CD4-positive, alpha-beta T cell treated with Interleukin-17A for 4 hours (primary cell): ENCODE results near the gene HIGD1C.
A peak's percentile ranks its signal among the peaks of the same experiment; 100 is the strongest.
"Not testable (repeated sequence)": the region's sequence is repeated elsewhere in the genome, so short reads cannot be mapped to it uniquely, and the experiment has no call there.

Source experiments
- DNase-seq: peaks from one replicate; pipeline ENCODE4 v3.0.0-alpha.2; 2020; ENCODE audit warnings: mixed read lengths

HIGD1C gene

GRCh38 chr12:50952510-50952909, at the start of gene HIGD1C:
HIGD1C (plus strand) TSS chr12:50952544; CDS start chr12:50953999, 1,455 bp downstream.
- DNase-seq: no peak

- not testable (repeated sequence) for DNase-seq
Measured at GRCh38 chr12:50908479-50908878, 43.9 kb upstream of the HIGD1C start.

- not testable (repeated sequence) for DNase-seq
Measured at GRCh38 chr12:50912361-50912760, 40.0 kb upstream of the HIGD1C start.

GRCh38 chr12:50913224-50913623, 39.1 kb upstream of the HIGD1C start:
- no peak for DNase-seq

- DNase-seq: no peak
Measured at GRCh38 chr12:50914872-50915484, 37.4 kb upstream of the HIGD1C start.

- no peak for DNase-seq
Measured at GRCh38 chr12:50916292-50916691, 36.1 kb upstream of the HIGD1C start.

- no peak for DNase-seq
Measured at GRCh38 chr12:50918584-50919316, 33.6 kb upstream of the HIGD1C start.

- DNase-seq: no peak
Measured at GRCh38 chr12:50922820-50923219, 29.5 kb upstream of the HIGD1C start.

- no peak for DNase-seq
Measured at GRCh38 chr12:50923361-50924130, 28.8 kb upstream of the HIGD1C start.

GRCh38 chr12:50924131-50924438, 28.3 kb upstream of the HIGD1C start:
- no peak for DNase-seq

GRCh38 chr12:50924439-50925341, 27.7 kb upstream of the HIGD1C start:
- peak; percentile 23 for DNase-seq

- no peak for DNase-seq
Measured at GRCh38 chr12:50925342-50925651, 27.0 kb upstream of the HIGD1C start.

GRCh38 chr12:50925920-50926319, 26.4 kb upstream of the HIGD1C start:
- DNase-seq: no peak

GRCh38 chr12:50926415-50926814, 25.9 kb upstream of the HIGD1C start:
- no peak for DNase-seq

GRCh38 chr12:50926932-50927331, 25.4 kb upstream of the HIGD1C start:
- DNase-seq: not testable (repeated sequence)

GRCh38 chr12:50927356-50927755, 25.0 kb upstream of the HIGD1C start:
- no peak for DNase-seq

GRCh38 chr12:50927766-50928224, 24.5 kb upstream of the HIGD1C start:
- no peak for DNase-seq

GRCh38 chr12:50928392-50928791, 24.0 kb upstream of the HIGD1C start:
- no peak for DNase-seq

GRCh38 chr12:50929831-50930230, 22.5 kb upstream of the HIGD1C start:
- DNase-seq: no peak

GRCh38 chr12:50930477-50930876, 21.9 kb upstream of the HIGD1C start:
- DNase-seq: not testable (repeated sequence)

- no peak for DNase-seq
Measured at GRCh38 chr12:50932787-50933280, 19.5 kb upstream of the HIGD1C start.

- DNase-seq: no peak
Measured at GRCh38 chr12:50933459-50934124, 18.8 kb upstream of the HIGD1C start.
